ENCODE results near the gene TENT4A. TPM values are rescaled to one million over a fixed set of nuclear protein-coding genes. Genes with fewer than 3 reads are reported as not detected.
A peak's percentile ranks its signal among the peaks of the same experiment; 100 is the strongest.

Gene TENT4A
- total and polyA plus RNA-seq, 2 of the 13 experiments (the other 11 are each of a cell fraction or from before 2014, with no cell fraction given) = 6.3 to 13.3 TPM

GRCh38 chr5:6712577-6713273 lies 507 bp upstream of the TENT4A start (continued):
- TF ChIP-seq ZNF589 (CRISPR knock-in tag; conservative IDR thresholded peaks at IDR 0.05) (peak; percentile 36; the same call in 1 of the 2 replicates), ISX (CRISPR knock-in tag; conservative IDR thresholded peaks at IDR 0.05) (peak; percentile 91; the same call in 1 of the 2 replicates), ZNF224 (CRISPR knock-in tag; IDR thresholded peaks at IDR 0.05) (peak; percentile 89), HOXD1 (CRISPR knock-in tag; IDR thresholded peaks at IDR 0.05) (peak; percentile 63; the same call in 1 of the 2 replicates), ZNF530 (CRISPR knock-in tag; IDR thresholded peaks at IDR 0.05; ENCODE audit: low read depth) (no peak), REPIN1 (CRISPR knock-in tag; IDR thresholded peaks at IDR 0.05; ENCODE audit: borderline replicate concordance, low read depth) (no peak; the same call in 1 of the 2 replicates), FOXK2 (IDR thresholded peaks at IDR 0.05) (no peak), ZNF619 (CRISPR knock-in tag; IDR thresholded peaks at IDR 0.05) (peak; percentile 52; the same call in 1 of the 2 replicates), IRX3 (CRISPR knock-in tag; IDR thresholded peaks at IDR 0.05; ENCODE audit: borderline replicate concordance, low read depth) (0 out of 2 replicates have a peak, but pooled peaks have one; percentile 29), BCL3 (CRISPR knock-in tag; IDR thresholded peaks at IDR 0.05) (peak; percentile 97), ARNTL (CRISPR knock-in tag; IDR thresholded peaks at IDR 0.05) (peak; percentile 96), ZNF431 (CRISPR knock-in tag; IDR thresholded peaks at IDR 0.05; ENCODE audit: borderline replicate concordance, low read depth) (peak; percentile 74; the same call in 1 of the 2 replicates), NFE2 (CRISPR knock-in tag; IDR thresholded peaks at IDR 0.05) (no peak), GATAD1 (CRISPR knock-in tag; IDR thresholded peaks at IDR 0.05) (peak; percentile 72; the same call in 1 of the 2 replicates), MED1 (CRISPR knock-in tag; IDR thresholded peaks at IDR 0.05) (peak; percentile 53; the same call in 1 of the 2 replicates), ZNF678 (CRISPR knock-in tag; IDR thresholded peaks at IDR 0.05) (peak; percentile 94), ZNF251 (CRISPR knock-in tag; IDR thresholded peaks at IDR 0.05) (0 out of 2 replicates have a peak, but pooled peaks have one; percentile 12), MTERF4 (CRISPR knock-in tag; IDR thresholded peaks at IDR 0.05) (0 out of 2 replicates have a peak, but pooled peaks have one; percentile 49), ZNF354B (CRISPR knock-in tag; IDR thresholded peaks at IDR 0.05) (0 out of 2 replicates have a peak, but pooled peaks have one; percentile 17), ZNF598 (CRISPR knock-in tag; IDR thresholded peaks at IDR 0.05; ENCODE audit: borderline replicate concordance) (peak; percentile 86), NAIF1 (CRISPR knock-in tag; IDR thresholded peaks at IDR 0.05; ENCODE audit: borderline replicate concordance) (no peak), ZBTB14 (CRISPR knock-in tag; IDR thresholded peaks at IDR 0.05) (peak; percentile 23; the same call in 1 of the 2 replicates), TCF7L2 (IDR thresholded peaks at IDR 0.05; ENCODE audit: low read depth, low read length) (no peak), ZNF83 (CRISPR knock-in tag; IDR thresholded peaks at IDR 0.05; ENCODE audit: borderline replicate concordance) (no peak), STAG1 (CRISPR knock-in tag; IDR thresholded peaks at IDR 0.05) (0 out of 2 replicates have a peak, but pooled peaks have one; percentile 9), ZKSCAN8 (CRISPR knock-in tag; IDR thresholded peaks at IDR 0.05; ENCODE audit: borderline replicate concordance) (no peak)
- TF ChIP-seq, protein P1, sequence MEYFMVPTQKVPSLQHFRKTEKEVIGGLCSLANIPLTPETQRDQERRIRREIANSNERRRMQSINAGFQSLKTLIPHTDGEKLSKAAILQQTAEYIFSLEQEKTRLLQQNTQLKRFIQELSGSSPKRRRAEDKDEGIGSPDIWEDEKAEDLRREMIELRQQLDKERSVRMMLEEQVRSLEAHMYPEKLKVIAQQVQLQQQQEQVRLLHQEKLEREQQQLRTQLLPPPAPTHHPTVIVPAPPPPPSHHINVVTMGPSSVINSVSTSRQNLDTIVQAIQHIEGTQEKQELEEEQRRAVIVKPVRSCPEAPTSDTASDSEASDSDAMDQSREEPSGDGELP (IDR thresholded peaks at IDR 0.05; ENCODE audit: borderline replicate concordance, low read depth) = 0 out of 2 replicates have a peak, but pooled peaks have one; percentile 3

Data from HepG2 (cell line).